ENCODE data around the gene SPATS2.

- TF ChIP-seq POLR2AphosphoS5 (IDR thresholded peaks at IDR 0.05; ENCODE audit: borderline replicate concordance, low read depth, low read length): no peak
- TF ChIP-seq EZH2 (IDR thresholded peaks at IDR 0.05): no peak
Measured at GRCh38 chr12:49359671-49360070, 7.6 kb upstream of the SPATS2 start.

All from SK-N-MC (cell line).